GM21825 (cell line): ENCODE data around the gene CRTC2.

ENCODE experiments used
- ATAC-seq: cut with Tn5 transposase; IDR thresholded peaks from one replicate; pipeline ENCODE4 v1.9.1; 2021; ENCODE audit warnings: mild to moderate bottlenecking, moderate library complexity; ENCODE audit not compliant: unreplicated experiment

Gene CRTC2

DNA sequence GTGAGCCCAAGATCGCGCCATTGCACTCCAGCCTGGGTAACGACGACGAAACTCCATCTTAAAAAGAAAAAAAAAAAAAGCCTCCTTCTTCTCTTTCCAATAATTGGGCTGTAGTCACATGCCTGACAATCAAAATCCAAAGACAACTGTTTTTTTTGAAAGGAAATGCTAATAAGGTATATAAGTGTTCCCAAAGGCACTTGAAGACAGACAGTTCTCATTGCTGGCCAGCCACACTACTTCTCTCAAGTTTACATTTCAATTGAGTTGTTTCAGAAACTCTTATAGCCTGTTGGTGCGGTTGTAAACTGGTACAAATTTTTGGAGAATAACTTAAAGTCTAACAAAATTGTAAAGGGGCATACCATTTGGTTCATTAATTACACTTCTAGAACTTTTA is 58.9 kb downstream of the CRTC2 start:
- no peak for ATAC-seq
